ENCODE measurements around the gene IGSF6. TPM values are rescaled to one million over a fixed set of nuclear protein-coding genes. Genes with fewer than 3 reads are reported as not detected.

Gene IGSF6
- total and polyA plus RNA-seq, 2 of the 13 experiments (the other 11 are each of a cell fraction or from before 2014, with no cell fraction given), result not detected

- POLR2A ChIA-PET, result no interaction called here
- in situ Hi-C loops (cut with HindIII; ENCODE audit: extremely low pct_ligation_motif_present, low pct_unique_long_range_greater_than_20kb), result no loop called here
Observed at GRCh38 chr16:21614896-21615295, 37.5 kb downstream of the IGSF6 start.

GRCh38 chr16:21613781-21614180, 38.6 kb downstream of the IGSF6 start:
- no peak overlapping the region for H2AFZ ChIP-seq (ENCODE audit: low read length)
- no peaks in the 10 kb centered on the region for H3K27me3 ChIP-seq (ENCODE audit: control insufficient read depth in 1 of 2, insufficient read depth in 2 of 2, low read length in 2 of 2)
- H3K9me3 ChIP-seq (ENCODE audit: low read length), result no peaks in the 10 kb centered on the region
- WGBS (ENCODE audit: low lambda C conversion rate), result 98% methylated on average over 2 of the region's 2 CpGs
- CTCF ChIA-PET (ENCODE audit: low intra/inter-chr PET ratio, low total read pairs), result no interaction called here
- in situ Hi-C loops (cut with HindIII; ENCODE audit: extremely low pct_ligation_motif_present, low pct_unique_long_range_greater_than_20kb) (no loop called here), intact Hi-C loops (cut with micrococcal nuclease; ENCODE audit: unreplicated experiment) (no loop called here)
- no peak overlapping the region for H3K4me2 ChIP-seq (ENCODE audit: low read depth, low read length)
- H3K79me2 ChIP-seq (ENCODE audit: insufficient read depth, low read length), result peaks cover 66% of the 10 kb centered on the region
- H3K36me3 ChIP-seq (replicated peaks in 1 of 2; ENCODE audit: control insufficient read depth in 1 of 2, insufficient read depth in 2 of 2, low read length in 2 of 2), result peaks cover 0 to 10% of the 10 kb centered on the region in 2 experiments; a peak in 4 of 5 replicates
- POLR2A ChIA-PET, result no interaction called here
- H3K4me1 ChIP-seq (ENCODE audit: insufficient read depth, low read length), result peaks cover 26% of the 10 kb centered on the region
- DNase-seq (ENCODE audit: low spot score), result no peak
- TF ChIP-seq ZNF256 (CRISPR knock-in tag; conservative IDR thresholded peaks at IDR 0.05) (no peak), CHD4 (IDR thresholded peaks at IDR 0.05; ENCODE audit: borderline replicate concordance, low read length) (no peak), ZUFSP (CRISPR knock-in tag; IDR thresholded peaks at IDR 0.05; ENCODE audit: borderline replicate concordance) (no peak)
- H3K27ac ChIP-seq (ENCODE audit: extremely low read length, insufficient read depth, low read length), result no peak overlapping the region
- no peak for ATAC-seq
- H4K20me1 ChIP-seq (ENCODE audit: insufficient read depth, low read length), result no peaks in the 10 kb centered on the region
- FAIRE-seq, result no peak
- BruUV-seq (replicated peaks), result no TSS peak
- H3K9ac ChIP-seq (ENCODE audit: insufficient read depth, low read depth, low read length), result no peak overlapping the region
- H3K4me3 ChIP-seq (replicated peaks in 1 of 3; ENCODE audit: insufficient read depth in 1 of 3, low read depth in 2 of 3, low read length in 3 of 3), result no peak overlapping the region

More at GRCh38 chr16:21614896-21615295, 37.5 kb downstream of the IGSF6 start:
- H2AFZ ChIP-seq (ENCODE audit: low read length), result no peak overlapping the region
- no peaks in the 10 kb centered on the region for H3K27me3 ChIP-seq (ENCODE audit: control insufficient read depth in 1 of 2, insufficient read depth in 2 of 2, low read length in 2 of 2)
- TF ChIP-seq ATF3 (CRISPR knock-in tag; IDR thresholded peaks at IDR 0.05), result no peak
- TF ChIP-seq ARNTL (CRISPR knock-in tag; IDR thresholded peaks at IDR 0.05), result no peak
- TF ChIP-seq SMC3 (IDR thresholded peaks at IDR 0.05; ENCODE audit: low read length), result peak; percentile 9; the same call in 1 of the 2 replicates
- TF ChIP-seq, protein P1, sequence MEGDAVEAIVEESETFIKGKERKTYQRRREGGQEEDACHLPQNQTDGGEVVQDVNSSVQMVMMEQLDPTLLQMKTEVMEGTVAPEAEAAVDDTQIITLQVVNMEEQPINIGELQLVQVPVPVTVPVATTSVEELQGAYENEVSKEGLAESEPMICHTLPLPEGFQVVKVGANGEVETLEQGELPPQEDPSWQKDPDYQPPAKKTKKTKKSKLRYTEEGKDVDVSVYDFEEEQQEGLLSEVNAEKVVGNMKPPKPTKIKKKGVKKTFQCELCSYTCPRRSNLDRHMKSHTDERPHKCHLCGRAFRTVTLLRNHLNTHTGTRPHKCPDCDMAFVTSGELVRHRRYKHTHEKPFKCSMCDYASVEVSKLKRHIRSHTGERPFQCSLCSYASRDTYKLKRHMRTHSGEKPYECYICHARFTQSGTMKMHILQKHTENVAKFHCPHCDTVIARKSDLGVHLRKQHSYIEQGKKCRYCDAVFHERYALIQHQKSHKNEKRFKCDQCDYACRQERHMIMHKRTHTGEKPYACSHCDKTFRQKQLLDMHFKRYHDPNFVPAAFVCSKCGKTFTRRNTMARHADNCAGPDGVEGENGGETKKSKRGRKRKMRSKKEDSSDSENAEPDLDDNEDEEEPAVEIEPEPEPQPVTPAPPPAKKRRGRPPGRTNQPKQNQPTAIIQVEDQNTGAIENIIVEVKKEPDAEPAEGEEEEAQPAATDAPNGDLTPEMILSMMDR (CRISPR knock-in tag; IDR thresholded peaks at IDR 0.05), result peak; percentile 31
- peak; percentile 58 for ATAC-seq
- no peak overlapping the region for H3K9ac ChIP-seq (ENCODE audit: insufficient read depth, low read depth, low read length)
- FAIRE-seq, result no peak
- no TSS peak for BruUV-seq (replicated peaks)
- CTCF ChIA-PET (ENCODE audit: low intra/inter-chr PET ratio, low total read pairs), result no interaction called here
- H3K79me2 ChIP-seq (ENCODE audit: insufficient read depth, low read length), result peaks cover 54% of the 10 kb centered on the region
- no peak overlapping the region for H3K4me2 ChIP-seq (ENCODE audit: low read depth, low read length)
- H3K4me3 ChIP-seq (replicated peaks in 1 of 3; ENCODE audit: insufficient read depth in 1 of 3, low read depth in 2 of 3, low read length in 3 of 3), result no peak overlapping the region
- 96% methylated on average over 3 of the region's 3 CpGs for WGBS (ENCODE audit: low lambda C conversion rate)
- intact Hi-C loops (cut with micrococcal nuclease; ENCODE audit: unreplicated experiment), result no loop called here
- no peak for DNase-seq (ENCODE audit: low spot score)
- H4K20me1 ChIP-seq (ENCODE audit: insufficient read depth, low read length), result no peaks in the 10 kb centered on the region
- H3K4me1 ChIP-seq (ENCODE audit: insufficient read depth, low read length), result peaks cover 15% of the 10 kb centered on the region
- no peak overlapping the region for H3K27ac ChIP-seq (ENCODE audit: extremely low read length, insufficient read depth, low read length)
- peaks cover under 1 to 14% of the 10 kb centered on the region in 2 experiments for H3K36me3 ChIP-seq (replicated peaks in 1 of 2; ENCODE audit: control insufficient read depth in 1 of 2, insufficient read depth in 2 of 2, low read length in 2 of 2)
- no peaks in the 10 kb centered on the region for H3K9me3 ChIP-seq (ENCODE audit: low read length)
